AG04449 (cell line): ENCODE results near the gene NT5E.
A peak's percentile ranks its signal among the peaks of the same experiment; 100 is the strongest.

Experiments
- CTCF ChIA-PET: fragments of 350-600 bp; formaldehyde crosslinking; extraction: SDS; loops from one replicate; lab custom pipeline; 2021; ENCODE audit warnings: antibody characterized with exemption; lab: Yijun Ruan, JAX
- POLR2A ChIA-PET: fragments of 400-600, 350-600 bp; formaldehyde crosslinking; extraction: SDS; loops from one replicate; lab custom pipeline; 2020; ENCODE audit warnings: antibody characterized with exemption, inconsistent platforms; lab: Yijun Ruan, JAX
- DNase-seq: peaks from one replicate; pipeline ENCODE4 v3.0.0-alpha.2; 2010; ENCODE audit warnings: low read depth, low spot score
- H3K4me3 ChIP-seq: 2 replicates; pipeline ENCODE4 v1.5.1; 2011; ENCODE audit warnings: low read depth, mild to moderate bottlenecking, control low read depth, low read length
- CTCF ChIP-seq: IDR thresholded peaks from one replicate; pipeline ENCODE4 v1.5.1; 2011; ENCODE audit warnings: mild to moderate bottlenecking, moderate library complexity, low read length, control low read depth, inconsistent platforms; ENCODE audit not compliant: insufficient read depth; ENCODE audit errors: missing control alignments

Gene NT5E

DNA sequence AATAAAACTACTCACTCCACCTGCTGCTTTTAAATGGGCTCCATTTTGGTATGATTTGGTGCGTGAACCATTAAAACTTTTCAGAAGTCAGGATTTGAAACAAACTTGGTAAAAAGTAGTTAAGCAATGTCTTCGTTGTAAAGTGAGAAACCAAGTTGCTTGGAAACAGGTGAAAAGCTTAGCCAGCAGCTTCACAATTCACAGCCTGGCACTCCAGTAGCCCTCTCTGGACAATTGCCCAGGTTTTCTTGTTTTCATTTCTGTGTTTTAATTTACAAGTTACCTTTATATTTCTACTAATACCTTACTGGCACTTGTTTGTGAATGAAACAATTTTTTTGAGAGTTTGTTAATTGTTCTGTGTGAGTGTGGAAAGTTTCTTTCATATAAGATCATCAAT lies 12.8 kb downstream of the NT5E start:
- no peak overlapping the region for H3K4me3 ChIP-seq
- ChIA-PET POLR2A (interaction anchor here (1.1 to 3.9 kb wide), 4 partner anchors 13 to 216 kb away, joined by 3 to 19 read pairs (median 12); partner anchors contain the start of genes NT5E and SYNCRIP), CTCF (interaction anchor here (1.2 to 10.6 kb wide), 5 partner anchors 9 to 108 kb away, joined by 3 to 115 read pairs (median 9); partner anchors contain the start of gene NT5E)
- DNase-seq: no peak
- no peak for TF ChIP-seq CTCF

- ChIA-PET POLR2A (interaction anchor here (0.8 to 3.9 kb wide), 9 partner anchors 11 to 212 kb away, joined by 3 to 19 read pairs (median 7); partner anchors contain the start of gene NT5E), CTCF (interaction anchor here (0.6 to 10.6 kb wide), 10 partner anchors 10 to 1859 kb away, joined by 3 to 115 read pairs (median 4); no protein-coding TSS in a partner anchor)
- DNase-seq: no peak
- no peak overlapping the region for H3K4me3 ChIP-seq
- no peak for TF ChIP-seq CTCF
These were observed 13.9 kb downstream of the NT5E start for GRCh38 chr6:85463621-85464259.

GRCh38 chr6:85464260-85464644 lies 14.4 kb downstream of the NT5E start:
- ChIA-PET POLR2A (interaction anchor here (0.5 to 3.9 kb wide), 10 partner anchors 12 to 211 kb away, joined by 3 to 19 read pairs (median 6); partner anchors contain the start of gene NT5E), CTCF (interaction anchor here (0.6 to 10.6 kb wide), 10 partner anchors 11 to 1858 kb away, joined by 3 to 115 read pairs (median 4); no protein-coding TSS in a partner anchor)
- no peak for TF ChIP-seq CTCF
- H3K4me3 ChIP-seq: peak overlapping the region; percentile 21; the same call in 1 of the 2 replicates
- DNase-seq: peak; percentile 89

DNA sequence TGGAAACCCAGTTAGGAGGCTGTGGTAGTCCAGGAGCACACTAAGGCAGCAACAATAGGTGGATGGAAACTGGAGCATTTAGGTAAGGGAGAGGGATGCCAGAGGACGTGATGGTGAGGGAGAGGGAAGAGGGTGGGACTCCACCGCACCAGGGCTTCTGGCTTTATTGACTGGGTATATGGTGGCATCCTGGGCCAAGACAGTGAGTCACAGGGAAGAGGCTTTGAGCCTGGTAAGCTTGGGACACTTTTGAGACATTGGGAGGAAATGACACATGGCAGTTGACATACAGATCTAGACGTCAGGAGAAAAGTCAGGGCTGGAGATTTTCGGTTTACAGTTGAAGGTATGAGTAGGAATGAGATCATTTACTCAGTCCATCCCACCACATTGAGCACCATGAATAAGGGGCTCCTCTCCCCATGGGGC lies 14.9 kb downstream of the NT5E start:
- ChIA-PET CTCF (interaction anchor here (1.5 to 10.6 kb wide), 5 partner anchors 16 to 142 kb away, joined by 4 to 115 read pairs (median 6); no protein-coding TSS in a partner anchor), POLR2A (interaction anchor here (0.5 to 3.9 kb wide), 9 partner anchors 12 to 211 kb away, joined by 3 to 19 read pairs (median 5); partner anchors contain the start of gene NT5E)
- no peak for TF ChIP-seq CTCF
- H3K4me3 ChIP-seq: peak overlapping the region; percentile 13
- DNase-seq: peak; percentile 52

DNA sequence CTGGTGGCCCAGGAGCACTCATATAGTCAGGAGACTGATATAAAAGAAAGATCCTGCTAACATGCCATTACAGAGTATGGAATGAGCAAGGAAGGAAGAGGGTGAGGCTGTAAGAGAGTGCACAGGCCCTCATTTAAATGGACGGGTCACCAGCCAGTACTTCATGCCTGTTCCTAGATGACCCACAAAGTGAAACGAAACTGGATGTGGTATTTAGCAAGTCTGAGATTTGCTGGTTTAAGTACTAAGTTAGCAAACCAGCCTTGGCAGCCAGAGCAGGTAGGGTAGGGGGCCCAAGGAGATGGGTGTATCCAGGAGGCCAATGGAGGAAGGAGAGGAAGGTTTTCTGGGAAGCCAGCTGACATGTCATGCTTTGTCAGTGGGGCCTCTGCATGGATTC lies 15.9 kb downstream of the NT5E start:
- DNase-seq: no peak
- no peak overlapping the region for H3K4me3 ChIP-seq
- TF ChIP-seq CTCF: no peak
- POLR2A ChIA-PET: interaction anchor here (3.9 kb wide), 1 partner anchor 16 kb away, joined by 19 read pairs; the partner anchor contains the start of gene NT5E
- CTCF ChIA-PET: interaction anchor here (0.7 to 10.6 kb wide), 2 partner anchors 18 to 34 kb away, joined by 3 to 115 read pairs; no protein-coding TSS in a partner anchor

DNA sequence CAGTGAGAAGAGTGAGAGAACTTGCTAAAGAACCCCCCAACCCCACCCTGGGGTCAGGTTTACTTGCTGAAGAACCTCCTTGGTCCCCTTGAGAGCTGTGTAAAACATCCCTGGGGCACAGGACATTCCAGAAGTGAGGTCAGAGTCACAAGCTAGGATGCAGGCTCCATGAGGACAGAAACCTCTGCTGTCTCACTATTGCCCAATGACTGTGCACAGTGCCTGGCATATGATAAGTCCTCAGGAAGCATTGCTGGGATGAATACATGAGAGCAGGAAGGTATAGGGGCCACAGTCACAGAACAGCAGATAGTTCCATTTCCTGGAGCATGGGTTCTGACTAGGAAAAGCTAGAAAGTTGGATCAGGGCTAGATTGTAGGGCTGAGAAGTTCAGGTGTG lies 18.4 kb downstream of the NT5E start:
- CTCF ChIA-PET: interaction anchor here (1.1 to 10.6 kb wide), 5 partner anchors 11 to 145 kb away, joined by 3 to 115 read pairs (median 12); no protein-coding TSS in a partner anchor
- no peak for DNase-seq
- POLR2A ChIA-PET: interaction anchor here (2.1 kb wide), 1 partner anchor 14 kb away, joined by 8 read pairs; no protein-coding TSS in a partner anchor

More for the DNA sequence above, 18.4 kb downstream of the NT5E start:
- TF ChIP-seq CTCF: no peak
- no peak overlapping the region for H3K4me3 ChIP-seq
